GM12892 (cell line): Measurements from ENCODE around the gene ARHGAP15.

Source experiments
- POLR2A ChIP-seq: IDR thresholded peaks from 2 replicates; pipeline ENCODE4 v1.6.1; 2011; ENCODE audit warnings: low read depth, low read length, control low read depth
- POLR2AphosphoS5 ChIP-seq: IDR thresholded peaks from 2 replicates; pipeline ENCODE4 v1.6.1; 2011; ENCODE audit warnings: low read depth, low read length, control low read depth

- TF ChIP-seq POLR2A (no peak), POLR2AphosphoS5 (no peak)
Observed at GRCh38 chr2:143336719-143337210, 207.5 kb downstream of the ARHGAP15 start.
